ENCODE measurements around the gene NT5DC2. TPM values are rescaled to one million over a fixed set of nuclear protein-coding genes. Genes with fewer than 3 reads are reported as not detected.
A peak's percentile ranks its signal among the peaks of the same experiment; 100 is the strongest.

The NT5DC2 gene
- total RNA-seq, 2 experiments from 2014 or later, result 118 to 144 TPM

GRCh38 chr3:52541050-52541449 lies 7.4 kb upstream of the NT5DC2 start:
- Histone ChIP-seq H3K79me2 (ENCODE audit: insufficient read depth, low read depth, low read length) (peaks cover 35% of the 10 kb centered on the region), H4K20me1 (ENCODE audit: insufficient read depth, low read length) (peaks cover 14% of the 10 kb centered on the region; the same call in 1 of the 2 replicates), H3K4me2 (ENCODE audit: low read length) (no peak overlapping the region), H3K36me3 (ENCODE audit: insufficient read depth, low read length) (peaks cover 65% of the 10 kb centered on the region), H3K4me3 (ENCODE audit: low read depth, low read length, poor library complexity, severe bottlenecking) (no peak overlapping the region), H2AFZ (ENCODE audit: low read length) (no peak overlapping the region), H3K9me2 (ENCODE audit: insufficient read depth, low read length) (no peaks in the 10 kb centered on the region), H3K9me3 (ENCODE audit: low read length) (no peaks in the 10 kb centered on the region), H3K27ac (ENCODE audit: low read depth, low read length, poor library complexity, severe bottlenecking) (no peak overlapping the region), H3K4me1 (ENCODE audit: insufficient read depth, low read length, poor library complexity, severe bottlenecking) (peaks cover 39% of the 10 kb centered on the region)
- POLR2A ChIA-PET, result interaction anchor here (0.7 kb wide), 1 partner anchor 12 kb away, joined by 3 read pairs; no protein-coding TSS in a partner anchor
- intact Hi-C loops (cut with micrococcal nuclease; ENCODE audit: unreplicated experiment), result no loop called here
- no peak for TF ChIP-seq CTCF (conservative IDR thresholded peaks at IDR 0.05; ENCODE audit: low read length)
- TF ChIP-seq EZH2phosphoT487 (IDR thresholded peaks at IDR 0.05; ENCODE audit: borderline replicate concordance, low read depth, low read length), result no peak
- CTCF ChIA-PET (ENCODE audit: unreplicated experiment), result no interaction called here
- no TSS peak for BruUV-seq (replicated peaks)
- DNase-seq (ENCODE audit: low spot score), result no peak

GRCh38 chr3:52539010-52539653 lies 5.5 kb upstream of the NT5DC2 start:
- no peak overlapping the region for H3K27ac ChIP-seq (ENCODE audit: low read depth, low read length, poor library complexity, severe bottlenecking)
- peak overlapping the region; percentile 43 for H3K4me2 ChIP-seq (ENCODE audit: low read length)
- H3K4me3 ChIP-seq (ENCODE audit: low read depth, low read length, poor library complexity, severe bottlenecking), result no peak overlapping the region
- H3K9me2 ChIP-seq (ENCODE audit: insufficient read depth, low read length), result no peaks in the 10 kb centered on the region
- no peaks in the 10 kb centered on the region for H3K9me3 ChIP-seq (ENCODE audit: low read length)
- H3K4me1 ChIP-seq (ENCODE audit: insufficient read depth, low read length, poor library complexity, severe bottlenecking), result peaks cover 41% of the 10 kb centered on the region
- DNase-seq (ENCODE audit: low spot score), result no peak
- TF ChIP-seq CTCF (conservative IDR thresholded peaks at IDR 0.05; ENCODE audit: low read length) (no peak), EZH2phosphoT487 (IDR thresholded peaks at IDR 0.05; ENCODE audit: borderline replicate concordance, low read depth, low read length) (no peak)
- BruUV-seq (replicated peaks), result no TSS peak
- CTCF ChIA-PET (ENCODE audit: unreplicated experiment), result no interaction called here
- H4K20me1 ChIP-seq (ENCODE audit: insufficient read depth, low read length), result peaks cover 14% of the 10 kb centered on the region; the same call in 1 of the 2 replicates
- H2AFZ ChIP-seq (ENCODE audit: low read length), result no peak overlapping the region
- POLR2A ChIA-PET, result no interaction called here
- peaks cover 48% of the 10 kb centered on the region for H3K36me3 ChIP-seq (ENCODE audit: insufficient read depth, low read length)
- intact Hi-C loops (cut with micrococcal nuclease; ENCODE audit: unreplicated experiment), result loop anchor here (5.0 kb wide), 2 partner anchors 67 to 82 kb away; partner anchors contain the start of gene NISCH
- peaks cover 35% of the 10 kb centered on the region for H3K79me2 ChIP-seq (ENCODE audit: insufficient read depth, low read depth, low read length)

Data from OCI-LY7 (cell line).